Mucosa of descending colon (tissue), 3 donors: ENCODE data around the gene PLG. TPM values are rescaled to one million over a fixed set of nuclear protein-coding genes. Genes with fewer than 3 reads are reported as not detected.
"Not testable (repeated sequence)": the region's sequence is repeated elsewhere in the genome, so short reads cannot be mapped to it uniquely, and the experiment has no call there.

ENCODE experiments used
- ATAC-seq: fragments of 200-7000 bp; cut with Tn5 transposase; one replicate; pipeline ENCODE4 v1.9.1; 2020; ENCODE audit warnings: mild to moderate bottlenecking, moderate library complexity
- DNase-seq, 3 donors: peaks; one replicate each; pipeline ENCODE4 v3.0.0-alpha.2; 2020
- H3K36me3 ChIP-seq: fragments of 200-600 bp; one replicate; pipeline ENCODE4 v1.8.0; 2021; ENCODE audit warnings: low read depth, mild to moderate bottlenecking
- H3K4me1 ChIP-seq: fragments of 200-600 bp; one replicate; pipeline ENCODE4 v1.8.0; 2021; ENCODE audit warnings: low read depth, mild to moderate bottlenecking
- H3K4me3 ChIP-seq: fragments of 200-600 bp; one replicate; pipeline ENCODE4 v1.8.0; 2021; ENCODE audit warnings: mild to moderate bottlenecking
- H3K9me3 ChIP-seq: fragments of 200-600 bp; one replicate; pipeline ENCODE4 v1.8.0; 2021; ENCODE audit warnings: mild to moderate bottlenecking
- CTCF ChIP-seq: fragments of 200-600 bp; IDR thresholded peaks from one replicate; pipeline ENCODE4 v1.8.0; 2022; ENCODE audit warnings: antibody characterized with exemption, mild to moderate bottlenecking
- intact Hi-C, 2 donors: fragments of 100-400 bp; cut with DNase I in 1 of 2; cut with micrococcal nuclease in 1 of 2; formaldehyde crosslinking; loops; one replicate each; pipeline versions ENCODE4 v1.11.0 to v1.11.1; 2022; cut with DNase I, micrococcal nuclease
- total RNA-seq, 3 donors: library from RNA; stranded (reverse); fragmentation: NEBNext Ultra II Directional in 2 of 3; extraction: Animal tissue kit (Norgen Biotek cat#: 25700) in 2 of 3; gene quantifications; one replicate each; pipeline versions ENCODE4 v1.2.1 to v1.2.4, GENCODE V29; 2021 to 2023
- donor health status: DM: no; HTN: no; CAD: no; lungs with moderate emphysema.
- donor health status: DM: no; HTN: no; CAD: no.
- donor health status: DM: no; HTN: yes; CAD: no.

The PLG gene
- total RNA-seq, 3 donors from 2014 or later: 0.69 TPM; not detected in 2

- no peaks in the 10 kb centered on the region for H3K36me3 ChIP-seq
- intact Hi-C loops: loop anchor here in 1 of 2 donors (5.0 kb wide), 1 partner anchor 633 kb away; no protein-coding TSS in a partner anchor
- H3K4me3 ChIP-seq: no peak overlapping the region
- no peak for TF ChIP-seq CTCF
- H3K9me3 ChIP-seq: no peaks in the 10 kb centered on the region
- ATAC-seq (no peak), DNase-seq (no peak)
- H3K4me1 ChIP-seq: no peaks in the 10 kb centered on the region
Measured at GRCh38 chr6:160734627-160735026, 32.6 kb downstream of the PLG start.

DNA sequence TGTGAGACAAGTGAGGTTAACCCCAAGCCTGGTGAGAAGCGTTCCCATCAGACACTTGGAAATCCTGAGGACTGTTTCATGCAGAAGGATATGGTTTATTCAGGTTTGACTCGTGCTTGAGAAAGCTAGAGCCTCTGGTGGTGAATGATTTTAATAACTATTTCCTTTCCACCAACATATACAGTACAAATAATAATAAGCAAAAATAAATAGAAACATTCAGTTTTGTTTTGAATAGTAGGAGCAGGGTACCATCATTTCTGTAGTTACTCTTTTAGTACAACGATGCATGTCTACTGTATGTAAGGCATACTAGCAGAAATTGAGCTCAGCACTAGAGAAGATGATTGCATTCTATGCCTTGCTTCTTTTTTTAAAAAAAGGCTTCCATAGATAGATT is 33.5 kb downstream of the PLG start:
- intact Hi-C loops: no loop called here
- no peaks in the 10 kb centered on the region for H3K9me3 ChIP-seq
- ATAC-seq: no peak
- no peak for DNase-seq
- no peaks in the 10 kb centered on the region for H3K4me1 ChIP-seq
- no peak for TF ChIP-seq CTCF
- no peak overlapping the region for H3K4me3 ChIP-seq
- H3K36me3 ChIP-seq: no peaks in the 10 kb centered on the region

- no peaks in the 10 kb centered on the region for H3K9me3 ChIP-seq
- ATAC-seq: no peak
- TF ChIP-seq CTCF: no peak
- H3K36me3 ChIP-seq: no peaks in the 10 kb centered on the region
- intact Hi-C loops: no loop called here
- no peak overlapping the region for H3K4me3 ChIP-seq
- no peak for DNase-seq
- H3K4me1 ChIP-seq: no peaks in the 10 kb centered on the region
Measured at GRCh38 chr6:160737934-160738333, 35.9 kb downstream of the PLG start.

- Histone ChIP-seq H3K9me3 (no peaks in the 10 kb centered on the region), H3K4me1 (no peaks in the 10 kb centered on the region), H3K36me3 (no peaks in the 10 kb centered on the region), H3K4me3 (no peak overlapping the region)
- intact Hi-C loops: no loop called here
- DNase-seq (no peak), ATAC-seq (no peak)
- TF ChIP-seq CTCF: no peak
Measured at GRCh38 chr6:160739955-160740354, 37.9 kb downstream of the PLG start.

- intact Hi-C loops, H3K4me1 ChIP-seq, DNase-seq, H3K9me3 ChIP-seq, H3K4me3 ChIP-seq, H3K36me3 ChIP-seq: not testable (repeated sequence)
- peak; percentile 22 for ATAC-seq
Measured at GRCh38 chr6:160741012-160741411, 39.0 kb downstream of the PLG start.

- Histone ChIP-seq H3K36me3 (no peaks in the 10 kb centered on the region), H3K4me1 (no peaks in the 10 kb centered on the region), H3K4me3 (no peak overlapping the region), H3K9me3 (no peaks in the 10 kb centered on the region)
- ATAC-seq (no peak), DNase-seq (no peak)
- intact Hi-C loops: no loop called here
- TF ChIP-seq CTCF: no peak
Measured at GRCh38 chr6:160742090-160742489, 40.0 kb downstream of the PLG start.
